ENCODE measurements around the gene RXFP2.
A peak's percentile ranks its signal among the peaks of the same experiment; 100 is the strongest.

DNA sequence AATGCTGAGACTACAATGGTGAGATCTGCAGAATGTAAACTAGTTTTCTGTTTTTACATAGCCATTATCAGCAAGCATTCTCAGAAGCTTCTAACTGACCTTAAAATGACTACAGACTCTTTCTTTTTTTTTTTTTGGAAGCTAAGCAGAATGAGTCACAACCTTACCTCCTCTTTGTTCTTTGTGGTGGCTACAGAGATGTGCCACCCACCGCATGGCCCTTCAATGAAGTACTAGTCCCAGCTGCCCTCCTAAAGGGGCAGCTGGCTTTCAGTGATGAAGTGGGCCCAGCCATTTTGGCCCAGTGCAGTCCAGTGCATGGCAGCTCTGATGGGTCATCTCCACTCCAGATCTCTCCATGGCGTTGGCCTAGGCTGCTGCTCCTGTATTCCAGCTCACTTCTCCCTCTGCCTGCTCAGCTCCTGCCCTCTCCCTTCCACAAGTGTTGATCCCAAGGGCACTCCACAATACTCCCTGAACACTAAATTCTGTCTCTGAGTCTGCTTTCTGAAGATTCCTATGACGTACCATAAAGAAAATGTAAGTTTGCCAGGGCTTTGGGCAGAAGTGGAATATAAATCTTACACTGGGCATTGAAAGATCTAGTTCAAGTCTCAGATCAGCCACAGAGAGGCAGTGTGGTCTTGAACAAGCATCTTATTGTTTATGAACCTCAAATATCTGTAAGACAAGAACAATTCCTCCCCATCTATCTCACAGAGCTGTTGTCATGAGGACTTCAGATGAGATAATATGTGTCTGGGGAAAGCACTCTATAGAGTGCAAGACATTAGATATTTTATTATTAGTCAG lies 85.6 kb downstream of the RXFP2 start:
- TF ChIP-seq, protein P1, sequence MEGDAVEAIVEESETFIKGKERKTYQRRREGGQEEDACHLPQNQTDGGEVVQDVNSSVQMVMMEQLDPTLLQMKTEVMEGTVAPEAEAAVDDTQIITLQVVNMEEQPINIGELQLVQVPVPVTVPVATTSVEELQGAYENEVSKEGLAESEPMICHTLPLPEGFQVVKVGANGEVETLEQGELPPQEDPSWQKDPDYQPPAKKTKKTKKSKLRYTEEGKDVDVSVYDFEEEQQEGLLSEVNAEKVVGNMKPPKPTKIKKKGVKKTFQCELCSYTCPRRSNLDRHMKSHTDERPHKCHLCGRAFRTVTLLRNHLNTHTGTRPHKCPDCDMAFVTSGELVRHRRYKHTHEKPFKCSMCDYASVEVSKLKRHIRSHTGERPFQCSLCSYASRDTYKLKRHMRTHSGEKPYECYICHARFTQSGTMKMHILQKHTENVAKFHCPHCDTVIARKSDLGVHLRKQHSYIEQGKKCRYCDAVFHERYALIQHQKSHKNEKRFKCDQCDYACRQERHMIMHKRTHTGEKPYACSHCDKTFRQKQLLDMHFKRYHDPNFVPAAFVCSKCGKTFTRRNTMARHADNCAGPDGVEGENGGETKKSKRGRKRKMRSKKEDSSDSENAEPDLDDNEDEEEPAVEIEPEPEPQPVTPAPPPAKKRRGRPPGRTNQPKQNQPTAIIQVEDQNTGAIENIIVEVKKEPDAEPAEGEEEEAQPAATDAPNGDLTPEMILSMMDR (IDR thresholded peaks at IDR 0.05; ENCODE audit: low read length), result 0 out of 2 replicates have a peak, but pooled peaks have one; percentile 7
- TF ChIP-seq EZH2 (optimal IDR thresholded peaks at IDR 0.05; ENCODE audit: low read depth, low read length), result no peak
- TF ChIP-seq EZH2phosphoT487 (IDR thresholded peaks at IDR 0.05; ENCODE audit: low read length), result no peak

Data from MM.1S (cell line).